ENCODE data around the gene TSR1. TPM values are rescaled to one million over a fixed set of nuclear protein-coding genes. Genes with fewer than 3 reads are reported as not detected.

TSR1 gene
- total RNA-seq, 1 experiment from 2014 or later, result 70.3 TPM

GRCh38 chr17:2357931-2358434 lies 21.7 kb upstream of the TSR1 start:
- BruUV-seq (replicated peaks), result no TSS peak
- Histone ChIP-seq H3F3A (ENCODE audit: low read length, unreplicated experiment) (no peaks in the 10 kb centered on the region), H3K27me3 (ENCODE audit: low read length) (no peaks in the 10 kb centered on the region), H4K20me1 (ENCODE audit: low read length) (no peaks in the 10 kb centered on the region), H2AFZ (ENCODE audit: low read length) (no peak overlapping the region), H3K4me1 (ENCODE audit: insufficient read depth, low read length) (peaks cover 24% of the 10 kb centered on the region), H3K4me2 (ENCODE audit: low read length) (no peak overlapping the region), H3K36me3 (ENCODE audit: low read depth, low read length) (no peaks in the 10 kb centered on the region), H3K9me2 (replicated peaks; ENCODE audit: low read length) (no peaks in the 10 kb centered on the region), H3K79me2 (ENCODE audit: low read length) (no peaks in the 10 kb centered on the region), H3K27ac (ENCODE audit: low read length) (no peak overlapping the region), H3K9ac (ENCODE audit: low read length) (no peak overlapping the region), H3K9me3 (ENCODE audit: low read length) (no peaks in the 10 kb centered on the region), H3K4me3 (ENCODE audit: low read length) (no peak overlapping the region)
- ChIA-PET POLR2A (ENCODE audit: unreplicated experiment) (no interaction called here), CTCF (no interaction called here)
- TF ChIP-seq EZH2phosphoT487 (IDR thresholded peaks at IDR 0.05; ENCODE audit: borderline replicate concordance, low read length), result no peak
- TF ChIP-seq CTCF (conservative IDR thresholded peaks at IDR 0.05; ENCODE audit: low read depth, low read length), result no peak
- no peak for TF ChIP-seq EZH2 (IDR thresholded peaks at IDR 0.05; ENCODE audit: low read length, unreplicated experiment)
- DNase-seq (no peak), ATAC-seq (no peak)
- intact Hi-C loops (cut with micrococcal nuclease), result loop anchor here (2.0 kb wide), 1 partner anchor 43 kb away; the partner anchor contains the start of gene MNT

GRCh38 chr17:2357237-2357636 lies 21.0 kb upstream of the TSR1 start:
- intact Hi-C loops (cut with micrococcal nuclease), result no loop called here
- ATAC-seq, result no peak
- ChIA-PET CTCF (no interaction called here), POLR2A (ENCODE audit: unreplicated experiment) (no interaction called here)
- DNase-seq, result no peak
- H3K4me2 ChIP-seq (ENCODE audit: low read length), result no peak overlapping the region
- H3K9me3 ChIP-seq (ENCODE audit: low read length), result no peaks in the 10 kb centered on the region
- H3K27ac ChIP-seq (ENCODE audit: low read length), result no peak overlapping the region
- H3K36me3 ChIP-seq (ENCODE audit: low read depth, low read length), result no peaks in the 10 kb centered on the region
- no peaks in the 10 kb centered on the region for H3K79me2 ChIP-seq (ENCODE audit: low read length)
- BruUV-seq (replicated peaks), result no TSS peak
- TF ChIP-seq EZH2phosphoT487 (IDR thresholded peaks at IDR 0.05; ENCODE audit: borderline replicate concordance, low read length) (no peak), EZH2 (IDR thresholded peaks at IDR 0.05; ENCODE audit: low read length, unreplicated experiment) (no peak), CTCF (conservative IDR thresholded peaks at IDR 0.05; ENCODE audit: low read depth, low read length) (no peak)
- peaks cover 24% of the 10 kb centered on the region for H3K4me1 ChIP-seq (ENCODE audit: insufficient read depth, low read length)
- H4K20me1 ChIP-seq (ENCODE audit: low read length), result no peaks in the 10 kb centered on the region
- no peak overlapping the region for H3K9ac ChIP-seq (ENCODE audit: low read length)
- H3K9me2 ChIP-seq (replicated peaks; ENCODE audit: low read length), result no peaks in the 10 kb centered on the region
- H3K27me3 ChIP-seq (ENCODE audit: low read length), result no peaks in the 10 kb centered on the region
- no peak overlapping the region for H3K4me3 ChIP-seq (ENCODE audit: low read length)
- H2AFZ ChIP-seq (ENCODE audit: low read length), result no peak overlapping the region
- no peaks in the 10 kb centered on the region for H3F3A ChIP-seq (ENCODE audit: low read length, unreplicated experiment)

GRCh38 chr17:2354311-2354710 lies 18.1 kb upstream of the TSR1 start:
- Histone ChIP-seq H3K4me3 (ENCODE audit: low read length) (no peak overlapping the region), H2AFZ (ENCODE audit: low read length) (no peak overlapping the region), H3K79me2 (ENCODE audit: low read length) (no peaks in the 10 kb centered on the region), H3K9me3 (ENCODE audit: low read length) (no peaks in the 10 kb centered on the region), H3K27ac (ENCODE audit: low read length) (no peak overlapping the region), H4K20me1 (ENCODE audit: low read length) (no peaks in the 10 kb centered on the region), H3K27me3 (ENCODE audit: low read length) (no peaks in the 10 kb centered on the region), H3K4me1 (ENCODE audit: insufficient read depth, low read length) (peaks cover 17% of the 10 kb centered on the region), H3K36me3 (ENCODE audit: low read depth, low read length) (no peaks in the 10 kb centered on the region), H3F3A (ENCODE audit: low read length, unreplicated experiment) (no peaks in the 10 kb centered on the region), H3K9me2 (replicated peaks; ENCODE audit: low read length) (no peaks in the 10 kb centered on the region), H3K4me2 (ENCODE audit: low read length) (no peak overlapping the region), H3K9ac (ENCODE audit: low read length) (no peak overlapping the region)
- no peak for TF ChIP-seq CTCF (conservative IDR thresholded peaks at IDR 0.05; ENCODE audit: low read depth, low read length)
- no peak for TF ChIP-seq EZH2 (IDR thresholded peaks at IDR 0.05; ENCODE audit: low read length, unreplicated experiment)
- DNase-seq (no peak), ATAC-seq (no peak)
- ChIA-PET POLR2A (ENCODE audit: unreplicated experiment) (no interaction called here), CTCF (no interaction called here)
- intact Hi-C loops (cut with micrococcal nuclease), result no loop called here
- no TSS peak for BruUV-seq (replicated peaks)

Data from PC-3 (cell line).